ENCODE measurements around the gene DERL2.
A peak's percentile ranks its signal among the peaks of the same experiment; 100 is the strongest.

The DERL2 gene

DNA sequence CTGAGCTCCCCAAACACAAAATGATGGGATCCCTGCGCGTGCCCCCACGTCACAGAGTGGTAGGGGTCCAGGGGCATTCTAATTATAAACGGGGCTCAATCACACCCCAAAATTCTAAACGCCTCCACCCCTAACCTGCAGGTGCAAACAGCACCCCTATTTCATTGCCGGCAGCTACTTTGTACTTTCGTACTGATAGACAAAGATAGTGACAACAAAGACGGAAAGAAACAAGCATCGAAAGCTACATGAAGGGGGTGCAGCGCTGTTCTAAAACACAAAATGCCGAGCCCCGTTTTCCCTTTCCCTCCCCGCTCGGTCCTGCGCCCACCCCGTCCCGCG, 14.2 kb upstream of the DERL2 start:
- peaks cover 55% of the 10 kb centered on the region for H3K27me3 ChIP-seq (ENCODE audit: control insufficient read depth, insufficient read depth, low read length)
- H3K36me3 ChIP-seq (ENCODE audit: control insufficient read depth, insufficient read depth, low read length): no peaks in the 10 kb centered on the region
- no peaks in the 10 kb centered on the region for H3K9me3 ChIP-seq (ENCODE audit: control insufficient read depth, insufficient read depth, low read length)
- no peak overlapping the region for H3K9ac ChIP-seq (ENCODE audit: low read depth, low read length)
- H3K4me3 ChIP-seq (ENCODE audit: low read depth, low read length): peak overlapping the region; percentile 74
- peaks cover 3% of the 10 kb centered on the region for H3K4me1 ChIP-seq (ENCODE audit: control insufficient read depth, insufficient read depth, low read length)

- Histone ChIP-seq H3K4me3 (ENCODE audit: low read depth, low read length) (peak overlapping the region; percentile 74), H3K4me1 (ENCODE audit: control insufficient read depth, insufficient read depth, low read length) (peaks cover 3% of the 10 kb centered on the region)
These were observed 13.7 kb upstream of the DERL2 start for GRCh38 chr17:5499476-5500231.

DNA sequence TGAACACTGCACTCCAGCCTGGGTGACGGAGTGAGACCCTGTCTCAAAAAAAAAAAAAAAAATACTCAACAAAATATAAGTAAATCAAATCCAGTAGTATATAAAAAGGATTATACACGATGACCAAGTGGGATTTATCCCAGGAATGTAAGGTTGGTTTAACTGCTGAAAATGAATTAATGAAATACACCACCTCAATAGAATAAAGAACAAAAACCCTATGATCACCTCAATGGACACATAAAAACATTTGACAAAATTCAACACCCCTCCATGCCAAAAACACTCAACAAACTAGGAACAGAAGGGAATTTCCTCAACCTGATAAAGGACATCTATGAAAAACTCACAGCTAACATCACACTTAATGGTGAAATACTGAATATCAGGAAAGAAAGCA, 7.0 kb upstream of the DERL2 start:
- Histone ChIP-seq H3K9ac (ENCODE audit: low read depth, low read length) (no peak overlapping the region), H3K27me3 (ENCODE audit: control insufficient read depth, insufficient read depth, low read length) (peaks cover 9% of the 10 kb centered on the region), H3K36me3 (ENCODE audit: control insufficient read depth, insufficient read depth, low read length) (peaks cover 4% of the 10 kb centered on the region), H3K4me3 (ENCODE audit: low read depth, low read length) (no peak overlapping the region), H3K9me3 (ENCODE audit: control insufficient read depth, insufficient read depth, low read length) (no peaks in the 10 kb centered on the region), H3K4me1 (ENCODE audit: control insufficient read depth, insufficient read depth, low read length) (no peaks in the 10 kb centered on the region)

More at GRCh38 chr17:5499476-5500231, 13.7 kb upstream of the DERL2 start:
- H3K9ac ChIP-seq (ENCODE audit: low read depth, low read length): no peak overlapping the region
- H3K9me3 ChIP-seq (ENCODE audit: control insufficient read depth, insufficient read depth, low read length): no peaks in the 10 kb centered on the region
- H3K27me3 ChIP-seq (ENCODE audit: control insufficient read depth, insufficient read depth, low read length): peaks cover 55% of the 10 kb centered on the region
- no peaks in the 10 kb centered on the region for H3K36me3 ChIP-seq (ENCODE audit: control insufficient read depth, insufficient read depth, low read length)

DNA sequence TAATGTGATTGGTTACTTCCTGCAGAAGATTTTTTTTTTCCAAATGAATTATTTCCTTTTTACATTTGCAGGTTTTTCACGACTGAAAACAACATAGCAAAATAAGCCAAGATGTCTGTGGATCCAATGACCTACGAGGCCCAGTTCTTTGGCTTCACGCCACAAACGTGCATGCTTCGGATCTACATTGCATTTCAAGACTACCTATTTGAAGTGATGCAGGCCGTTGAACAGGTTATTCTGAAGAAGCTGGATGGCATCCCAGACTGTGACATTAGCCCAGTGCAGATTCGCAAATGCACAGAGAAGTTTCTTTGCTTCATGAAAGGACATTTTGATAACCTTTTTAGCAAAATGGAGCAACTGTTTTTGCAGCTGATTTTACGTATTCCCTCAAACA, 2.8 kb upstream of the DERL2 start:
- Histone ChIP-seq H3K4me1 (ENCODE audit: control insufficient read depth, insufficient read depth, low read length) (no peaks in the 10 kb centered on the region), H3K36me3 (ENCODE audit: control insufficient read depth, insufficient read depth, low read length) (peaks cover 4% of the 10 kb centered on the region), H3K9me3 (ENCODE audit: control insufficient read depth, insufficient read depth, low read length) (no peaks in the 10 kb centered on the region), H3K4me3 (ENCODE audit: low read depth, low read length) (no peak overlapping the region), H3K9ac (ENCODE audit: low read depth, low read length) (no peak overlapping the region), H3K27me3 (ENCODE audit: control insufficient read depth, insufficient read depth, low read length) (no peaks in the 10 kb centered on the region)

GRCh38 chr17:5486206-5487124, 487 bp upstream of the DERL2 start, which contains the start of gene MIS12:
MIS12 (plus strand) TSS chr17:5486566; CDS start chr17:5488863, 2,297 bp downstream.
- H3K9ac ChIP-seq (ENCODE audit: low read depth, low read length): peak within 1 kb of the TSS; percentile 98
- no peaks in the 10 kb centered on the region for H3K4me1 ChIP-seq (ENCODE audit: control insufficient read depth, insufficient read depth, low read length)
- no peaks in the 10 kb centered on the region for H3K9me3 ChIP-seq (ENCODE audit: control insufficient read depth, insufficient read depth, low read length)
- peaks cover 9% of the 10 kb centered on the region for H3K36me3 ChIP-seq (ENCODE audit: control insufficient read depth, insufficient read depth, low read length)
- H3K27me3 ChIP-seq (ENCODE audit: control insufficient read depth, insufficient read depth, low read length): no peaks in the 10 kb centered on the region
- peak within 1 kb of the TSS; percentile 95 for H3K4me3 ChIP-seq (ENCODE audit: low read depth, low read length)

- Histone ChIP-seq H3K4me3 (ENCODE audit: low read depth, low read length) (no peak overlapping the region), H3K9ac (ENCODE audit: low read depth, low read length) (no peak overlapping the region), H3K9me3 (ENCODE audit: control insufficient read depth, insufficient read depth, low read length) (no peaks in the 10 kb centered on the region), H3K27me3 (ENCODE audit: control insufficient read depth, insufficient read depth, low read length) (no peaks in the 10 kb centered on the region), H3K4me1 (ENCODE audit: control insufficient read depth, insufficient read depth, low read length) (no peaks in the 10 kb centered on the region), H3K36me3 (ENCODE audit: control insufficient read depth, insufficient read depth, low read length) (peaks cover 22% of the 10 kb centered on the region)
These were observed 4.5 kb downstream of the DERL2 start for GRCh38 chr17:5481451-5481850.

- no peak overlapping the region for H3K4me3 ChIP-seq (ENCODE audit: low read depth, low read length)
- H3K36me3 ChIP-seq (ENCODE audit: control insufficient read depth, insufficient read depth, low read length): peaks cover 22% of the 10 kb centered on the region
These were observed 5.0 kb downstream of the DERL2 start for GRCh38 chr17:5480962-5481361.

GRCh38 chr17:5478992-5479391, 7.0 kb downstream of the DERL2 start:
- Histone ChIP-seq H3K27me3 (ENCODE audit: control insufficient read depth, insufficient read depth, low read length) (no peaks in the 10 kb centered on the region), H3K36me3 (ENCODE audit: control insufficient read depth, insufficient read depth, low read length) (peaks cover 29% of the 10 kb centered on the region), H3K9ac (ENCODE audit: low read depth, low read length) (no peak overlapping the region), H3K4me3 (ENCODE audit: low read depth, low read length) (no peak overlapping the region), H3K4me1 (ENCODE audit: control insufficient read depth, insufficient read depth, low read length) (no peaks in the 10 kb centered on the region), H3K9me3 (ENCODE audit: control insufficient read depth, insufficient read depth, low read length) (no peaks in the 10 kb centered on the region)

More at GRCh38 chr17:5480962-5481361, 5.0 kb downstream of the DERL2 start:
- H3K27me3 ChIP-seq (ENCODE audit: control insufficient read depth, insufficient read depth, low read length): no peaks in the 10 kb centered on the region
- H3K4me1 ChIP-seq (ENCODE audit: control insufficient read depth, insufficient read depth, low read length): no peaks in the 10 kb centered on the region
- H3K9ac ChIP-seq (ENCODE audit: low read depth, low read length): no peak overlapping the region
- H3K9me3 ChIP-seq (ENCODE audit: control insufficient read depth, insufficient read depth, low read length): no peaks in the 10 kb centered on the region

DNA sequence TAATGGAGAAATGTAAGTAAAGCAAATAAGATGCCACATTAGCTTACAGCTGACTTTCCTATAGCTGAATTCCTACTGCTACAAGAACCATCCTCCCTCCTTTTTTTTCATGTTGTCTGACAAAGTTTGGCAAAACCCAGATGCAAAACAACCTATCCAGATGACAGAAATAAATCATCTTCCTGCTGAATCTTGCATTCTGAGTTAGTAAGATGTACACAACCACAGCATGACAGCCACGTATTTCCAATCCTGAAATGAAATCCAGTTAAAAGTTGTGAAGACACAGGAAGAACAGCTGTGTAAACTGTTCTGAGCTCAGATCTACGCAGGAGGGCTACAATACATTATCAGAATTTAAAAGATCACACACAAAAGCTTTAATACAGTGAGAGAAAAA, 12.1 kb downstream of the DERL2 start:
- H3K27me3 ChIP-seq (ENCODE audit: control insufficient read depth, insufficient read depth, low read length): no peaks in the 10 kb centered on the region
- no peaks in the 10 kb centered on the region for H3K4me1 ChIP-seq (ENCODE audit: control insufficient read depth, insufficient read depth, low read length)
- H3K9ac ChIP-seq (ENCODE audit: low read depth, low read length): no peak overlapping the region
- peaks cover 19% of the 10 kb centered on the region for H3K36me3 ChIP-seq (ENCODE audit: control insufficient read depth, insufficient read depth, low read length)
- no peak overlapping the region for H3K4me3 ChIP-seq (ENCODE audit: low read depth, low read length)
- H3K9me3 ChIP-seq (ENCODE audit: control insufficient read depth, insufficient read depth, low read length): no peaks in the 10 kb centered on the region

GRCh38 chr17:5472511-5472910, 13.5 kb downstream of the DERL2 start:
- Histone ChIP-seq H3K9ac (ENCODE audit: low read depth, low read length) (no peak overlapping the region), H3K4me1 (ENCODE audit: control insufficient read depth, insufficient read depth, low read length) (no peaks in the 10 kb centered on the region), H3K36me3 (ENCODE audit: control insufficient read depth, insufficient read depth, low read length) (peaks cover 9% of the 10 kb centered on the region), H3K27me3 (ENCODE audit: control insufficient read depth, insufficient read depth, low read length) (no peaks in the 10 kb centered on the region), H3K4me3 (ENCODE audit: low read depth, low read length) (no peak overlapping the region), H3K9me3 (ENCODE audit: control insufficient read depth, insufficient read depth, low read length) (no peaks in the 10 kb centered on the region)

DNA sequence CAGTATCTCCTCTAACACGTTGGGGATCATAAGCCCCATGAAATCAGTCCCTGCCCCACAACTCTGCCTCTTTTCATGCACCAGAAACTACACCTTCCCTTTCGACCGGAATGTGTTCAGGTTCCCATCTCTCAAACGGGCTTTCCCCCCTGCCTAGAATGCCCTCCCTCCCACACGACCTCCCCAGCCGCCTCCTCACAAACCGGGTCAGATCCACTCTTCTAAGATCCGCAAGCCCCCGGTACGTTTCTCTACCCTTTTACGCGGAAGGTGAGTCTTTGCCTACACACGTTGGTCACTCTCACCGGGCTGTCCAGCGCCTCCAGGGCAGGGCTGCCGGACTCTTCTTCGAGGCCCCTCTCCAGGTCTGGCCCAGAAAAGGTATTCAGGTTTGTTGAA, 17.9 kb downstream of the DERL2 start:
- H3K4me3 ChIP-seq (ENCODE audit: low read depth, low read length): peak overlapping the region; percentile 94
- peaks cover 4% of the 10 kb centered on the region for H3K36me3 ChIP-seq (ENCODE audit: control insufficient read depth, insufficient read depth, low read length)
- peak overlapping the region; percentile 84 for H3K9ac ChIP-seq (ENCODE audit: low read depth, low read length)
- no peaks in the 10 kb centered on the region for H3K27me3 ChIP-seq (ENCODE audit: control insufficient read depth, insufficient read depth, low read length)
- no peaks in the 10 kb centered on the region for H3K9me3 ChIP-seq (ENCODE audit: control insufficient read depth, insufficient read depth, low read length)
- H3K4me1 ChIP-seq (ENCODE audit: control insufficient read depth, insufficient read depth, low read length): peaks cover 4% of the 10 kb centered on the region
